GM13976 (cell line): ENCODE measurements around the gene ATP5MG.

Source experiments
- DNase-seq: peaks from one replicate; pipeline ENCODE4 v3.0.0; 2012; ENCODE audit warnings: low spot score
- in situ Hi-C: fragments of 300-500 bp; cut with MboI; formaldehyde crosslinking; loops from one replicate; pipeline ENCODE4 v1.12.0; 2022; ENCODE audit warnings: low sequenced_read_pairs, mixed read lengths, inconsistent platforms; ENCODE audit not compliant: unreplicated experiment
- TF ChIP-seq, protein P1 (sequence below): IDR thresholded peaks from 2 replicates; pipeline ENCODE4 v1.5.1; 2012; ENCODE audit warnings: borderline replicate concordance, mild to moderate bottlenecking; ENCODE audit not compliant: insufficient read depth; ENCODE audit errors: extremely low read depth, missing control alignments, control extremely low read depth

Gene ATP5MG

GRCh38 chr11:118370774-118371173 lies 30.6 kb upstream of the ATP5MG start:
- DNase-seq = no peak
- TF ChIP-seq, protein P1, sequence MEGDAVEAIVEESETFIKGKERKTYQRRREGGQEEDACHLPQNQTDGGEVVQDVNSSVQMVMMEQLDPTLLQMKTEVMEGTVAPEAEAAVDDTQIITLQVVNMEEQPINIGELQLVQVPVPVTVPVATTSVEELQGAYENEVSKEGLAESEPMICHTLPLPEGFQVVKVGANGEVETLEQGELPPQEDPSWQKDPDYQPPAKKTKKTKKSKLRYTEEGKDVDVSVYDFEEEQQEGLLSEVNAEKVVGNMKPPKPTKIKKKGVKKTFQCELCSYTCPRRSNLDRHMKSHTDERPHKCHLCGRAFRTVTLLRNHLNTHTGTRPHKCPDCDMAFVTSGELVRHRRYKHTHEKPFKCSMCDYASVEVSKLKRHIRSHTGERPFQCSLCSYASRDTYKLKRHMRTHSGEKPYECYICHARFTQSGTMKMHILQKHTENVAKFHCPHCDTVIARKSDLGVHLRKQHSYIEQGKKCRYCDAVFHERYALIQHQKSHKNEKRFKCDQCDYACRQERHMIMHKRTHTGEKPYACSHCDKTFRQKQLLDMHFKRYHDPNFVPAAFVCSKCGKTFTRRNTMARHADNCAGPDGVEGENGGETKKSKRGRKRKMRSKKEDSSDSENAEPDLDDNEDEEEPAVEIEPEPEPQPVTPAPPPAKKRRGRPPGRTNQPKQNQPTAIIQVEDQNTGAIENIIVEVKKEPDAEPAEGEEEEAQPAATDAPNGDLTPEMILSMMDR = no peak
- in situ Hi-C loops = no loop called here

- TF ChIP-seq, protein P1 = no peak
- in situ Hi-C loops = no loop called here
- no peak for DNase-seq
Observed at GRCh38 chr11:118373263-118373662, 28.1 kb upstream of the ATP5MG start.

DNA sequence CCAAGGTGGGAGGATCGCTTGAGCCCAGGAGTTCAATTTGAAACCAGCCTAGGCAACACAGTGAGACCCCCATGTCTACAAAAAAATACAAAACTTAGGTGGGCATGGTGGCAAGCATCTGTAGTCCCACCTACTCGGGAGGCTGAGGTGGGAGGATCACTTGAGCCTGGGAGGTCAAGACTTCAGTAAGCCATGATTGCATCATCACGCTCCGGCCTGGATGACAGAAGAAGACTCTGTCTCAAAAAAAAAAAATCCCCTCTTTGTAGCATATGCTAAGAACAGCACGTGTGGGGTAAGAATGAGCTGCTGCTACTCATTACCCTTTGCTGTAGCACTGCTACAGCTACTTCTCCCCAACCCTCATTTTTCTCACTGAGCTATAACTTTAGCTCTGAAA lies 27.5 kb upstream of the ATP5MG start:
- in situ Hi-C loops = no loop called here
- TF ChIP-seq, protein P1 = no peak
- no peak for DNase-seq

- TF ChIP-seq, protein P1 = no peak
- DNase-seq = no peak
- in situ Hi-C loops = loop anchor here (25.0 kb wide), 1 partner anchor 113 kb away; no protein-coding TSS in a partner anchor
Observed at GRCh38 chr11:118374729-118375128, 26.7 kb upstream of the ATP5MG start.

DNA sequence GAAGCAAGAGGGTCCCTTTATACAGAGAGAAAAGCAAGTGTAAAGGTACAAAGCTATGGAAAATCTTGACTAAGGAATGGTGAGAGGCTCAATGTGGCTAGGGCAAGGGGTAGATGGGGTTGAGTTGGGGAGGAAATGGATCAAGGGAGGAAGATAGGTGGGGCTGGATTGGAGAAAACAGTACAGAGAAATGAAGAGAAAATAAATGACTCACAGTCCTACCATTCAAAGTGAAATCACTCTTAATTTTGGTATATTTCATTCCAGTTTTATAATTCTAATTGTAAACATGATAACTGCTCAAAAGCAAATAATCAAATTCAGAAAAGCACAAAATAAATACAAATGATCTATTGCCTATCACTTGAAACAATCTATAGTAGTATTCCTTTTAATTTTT lies 25.4 kb upstream of the ATP5MG start:
- TF ChIP-seq, protein P1 = no peak
- DNase-seq = no peak
- in situ Hi-C loops = loop anchor here (25.0 kb wide), 1 partner anchor 111 kb away; no protein-coding TSS in a partner anchor

- TF ChIP-seq, protein P1 = no peak
- no peak for DNase-seq
- in situ Hi-C loops = loop anchor here (25.0 kb wide), 1 partner anchor 108 kb away; no protein-coding TSS in a partner anchor
Observed at GRCh38 chr11:118379497-118379896, 21.9 kb upstream of the ATP5MG start.
